GM12874 (cell line): ENCODE data around the gene FXYD4.

ENCODE experiments used
- CTCF ChIP-seq: IDR thresholded peaks from 2 replicates; pipeline ENCODE4 v1.5.1; 2011; ENCODE audit warnings: low read depth, mild to moderate bottlenecking, control low read depth, low read length, moderate library complexity; ENCODE audit not compliant: insufficient read depth

FXYD4 gene

GRCh38 chr10:43351301-43351700 is 20.1 kb upstream of the FXYD4 start:
- TF ChIP-seq CTCF: no peak

- no peak for TF ChIP-seq CTCF
Observed at GRCh38 chr10:43352951-43353350, 18.5 kb upstream of the FXYD4 start.

GRCh38 chr10:43353495-43354329 is 17.7 kb upstream of the FXYD4 start:
- no peak for TF ChIP-seq CTCF

- TF ChIP-seq CTCF: no peak
Observed at GRCh38 chr10:43354330-43354635, 17.2 kb upstream of the FXYD4 start.

GRCh38 chr10:43354879-43355380 is 16.5 kb upstream of the FXYD4 start:
- no peak for TF ChIP-seq CTCF

GRCh38 chr10:43355749-43356371 is 15.6 kb upstream of the FXYD4 start:
- TF ChIP-seq CTCF: no peak

- TF ChIP-seq CTCF: no peak
Observed at GRCh38 chr10:43360086-43360485, 11.3 kb upstream of the FXYD4 start.
